Endothelial cell (in vitro differentiated cells): Measurements from ENCODE around the gene DEXI. TPM values are rescaled to one million over a fixed set of nuclear protein-coding genes. Genes with fewer than 3 reads are reported as not detected.

ENCODE experiments used
- DNase-seq: peaks from one replicate; pipeline ENCODE4 v3.0.0; 2021; ENCODE audit warnings: low spot score
- H3K27ac Mint-ChIP-seq: one replicate; pipeline ENCODE4 v1.8.0; 2021; ENCODE audit warnings: mixed read lengths, inconsistent platforms; ENCODE audit not compliant: unreplicated experiment
- H3K27me3 Mint-ChIP-seq: one replicate; pipeline ENCODE4 v1.8.0; 2021; ENCODE audit warnings: mild to moderate bottlenecking, moderate library complexity, mixed read lengths, inconsistent platforms; ENCODE audit not compliant: unreplicated experiment
- H3K36me3 Mint-ChIP-seq: one replicate; pipeline ENCODE4 v1.8.0; 2021; ENCODE audit warnings: mild to moderate bottlenecking, low read depth, mixed read lengths, inconsistent platforms; ENCODE audit not compliant: unreplicated experiment
- H3K4me1 Mint-ChIP-seq: one replicate; pipeline ENCODE4 v1.8.0; 2021; ENCODE audit warnings: mild to moderate bottlenecking, mixed read lengths, inconsistent platforms; ENCODE audit not compliant: unreplicated experiment
- H3K4me3 Mint-ChIP-seq: one replicate; pipeline ENCODE4 v1.8.0; 2021; ENCODE audit warnings: mild to moderate bottlenecking, mixed read lengths, inconsistent platforms; ENCODE audit not compliant: unreplicated experiment
- H3K9me3 Mint-ChIP-seq: one replicate; pipeline ENCODE4 v1.8.0; 2021; ENCODE audit warnings: mixed read lengths, inconsistent platforms; ENCODE audit not compliant: unreplicated experiment
- total RNA-seq: library from RNA; stranded (reverse); fragmentation: NEBNext Ultra II Directional; extraction: Animal tissue kit (Norgen Biotek cat#: 25700); gene quantifications from one replicate; pipeline ENCODE4 v1.2.1, GENCODE V29; 2021; ENCODE audit not compliant: unreplicated experiment
- TF ChIP-seq, protein P1 (sequence below): fragments of 200-600 bp; sonication (generic); IDR thresholded peaks from one replicate; pipeline ENCODE4 v1.5.0; 2021; ENCODE audit warnings: antibody characterized with exemption; ENCODE audit not compliant: unreplicated experiment

Gene DEXI
- total RNA-seq, 1 donor from 2014 or later = 37.9 TPM

DNA sequence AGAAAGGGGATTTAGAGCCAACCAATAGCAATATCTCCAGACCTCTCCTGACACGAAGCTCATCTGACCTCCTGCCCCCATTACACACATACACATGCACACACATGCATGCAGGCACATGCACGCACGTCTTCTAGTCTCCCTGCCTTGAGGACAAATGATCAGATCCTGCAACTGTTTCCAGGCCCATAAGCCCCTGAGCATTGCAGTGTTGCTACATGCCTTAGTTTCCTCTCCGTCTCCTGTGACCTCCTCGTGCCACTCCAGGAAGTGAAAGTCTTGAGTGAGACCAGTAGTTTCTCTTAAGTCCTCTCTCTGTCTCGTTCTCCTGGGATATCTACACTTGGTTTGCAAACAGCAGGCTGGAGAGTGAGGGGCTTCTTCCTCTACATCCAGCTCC is 57.0 kb downstream of the DEXI start:
- Mint-ChIP-seq H3K4me1 (no peaks in the 10 kb centered on the region), H3K36me3 (no peaks in the 10 kb centered on the region), H3K27me3 (no peaks in the 10 kb centered on the region), H3K9me3 (no peaks in the 10 kb centered on the region), H3K4me3 (no peak overlapping the region), H3K27ac (no peak overlapping the region)
- TF ChIP-seq, protein P1, sequence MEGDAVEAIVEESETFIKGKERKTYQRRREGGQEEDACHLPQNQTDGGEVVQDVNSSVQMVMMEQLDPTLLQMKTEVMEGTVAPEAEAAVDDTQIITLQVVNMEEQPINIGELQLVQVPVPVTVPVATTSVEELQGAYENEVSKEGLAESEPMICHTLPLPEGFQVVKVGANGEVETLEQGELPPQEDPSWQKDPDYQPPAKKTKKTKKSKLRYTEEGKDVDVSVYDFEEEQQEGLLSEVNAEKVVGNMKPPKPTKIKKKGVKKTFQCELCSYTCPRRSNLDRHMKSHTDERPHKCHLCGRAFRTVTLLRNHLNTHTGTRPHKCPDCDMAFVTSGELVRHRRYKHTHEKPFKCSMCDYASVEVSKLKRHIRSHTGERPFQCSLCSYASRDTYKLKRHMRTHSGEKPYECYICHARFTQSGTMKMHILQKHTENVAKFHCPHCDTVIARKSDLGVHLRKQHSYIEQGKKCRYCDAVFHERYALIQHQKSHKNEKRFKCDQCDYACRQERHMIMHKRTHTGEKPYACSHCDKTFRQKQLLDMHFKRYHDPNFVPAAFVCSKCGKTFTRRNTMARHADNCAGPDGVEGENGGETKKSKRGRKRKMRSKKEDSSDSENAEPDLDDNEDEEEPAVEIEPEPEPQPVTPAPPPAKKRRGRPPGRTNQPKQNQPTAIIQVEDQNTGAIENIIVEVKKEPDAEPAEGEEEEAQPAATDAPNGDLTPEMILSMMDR = no peak
- no peak for DNase-seq

DNA sequence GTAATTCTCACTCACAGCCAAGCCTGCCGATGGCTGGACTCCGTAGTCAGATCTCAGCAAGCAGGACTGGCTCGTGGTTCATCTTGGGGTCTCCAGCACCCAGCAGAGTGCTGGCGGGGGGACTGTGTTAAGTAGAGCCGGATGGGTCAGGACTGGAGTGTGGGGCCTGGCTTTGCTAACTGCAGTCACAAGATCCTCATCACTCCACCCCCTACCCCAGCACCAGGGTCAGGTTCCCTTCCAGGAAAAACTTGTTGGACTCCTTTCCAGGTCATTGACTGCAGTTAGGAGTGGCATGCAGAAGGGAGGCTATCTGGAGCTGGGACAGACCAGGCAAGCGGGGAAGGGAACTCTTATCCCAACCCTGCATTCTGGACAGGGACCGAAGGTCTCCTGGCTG is 59.3 kb downstream of the DEXI start:
- Mint-ChIP-seq H3K27me3 (peaks cover 5% of the 10 kb centered on the region), H3K27ac (no peak overlapping the region), H3K4me1 (no peaks in the 10 kb centered on the region), H3K36me3 (no peaks in the 10 kb centered on the region), H3K4me3 (no peak overlapping the region), H3K9me3 (no peaks in the 10 kb centered on the region)
- DNase-seq = no peak
- TF ChIP-seq, protein P1 = no peak

DNA sequence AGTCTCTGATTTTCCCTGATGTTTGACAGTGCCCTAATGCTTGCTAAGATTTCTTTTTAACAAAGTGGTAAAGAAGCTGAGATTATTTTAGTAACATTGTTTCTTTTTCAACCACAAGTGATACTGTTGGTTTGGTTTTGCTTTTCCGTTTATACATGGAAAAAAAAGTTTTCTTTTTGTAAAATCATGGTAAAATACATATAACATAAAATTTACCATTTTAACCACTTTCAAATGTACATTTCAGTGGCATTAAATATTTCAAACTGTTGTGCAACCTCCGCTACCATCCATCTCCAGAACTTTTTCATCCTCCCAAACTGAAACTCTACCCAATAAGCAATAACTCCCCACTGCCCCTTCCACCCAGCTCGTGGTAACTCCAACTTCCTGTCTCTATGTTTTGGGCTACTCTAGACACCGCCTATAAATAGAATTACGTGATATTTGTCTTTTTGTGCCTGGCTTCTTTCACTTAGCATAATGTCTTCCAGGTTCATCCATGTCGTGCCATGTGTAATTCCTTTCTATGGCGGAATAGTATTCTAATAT is 60.7 kb downstream of the DEXI start:
- Mint-ChIP-seq H3K9me3 (no peaks in the 10 kb centered on the region), H3K4me1 (no peaks in the 10 kb centered on the region), H3K27ac (no peak overlapping the region), H3K4me3 (no peak overlapping the region), H3K36me3 (no peaks in the 10 kb centered on the region), H3K27me3 (peaks cover 10% of the 10 kb centered on the region)
- DNase-seq = no peak
- TF ChIP-seq, protein P1 = no peak

DNA sequence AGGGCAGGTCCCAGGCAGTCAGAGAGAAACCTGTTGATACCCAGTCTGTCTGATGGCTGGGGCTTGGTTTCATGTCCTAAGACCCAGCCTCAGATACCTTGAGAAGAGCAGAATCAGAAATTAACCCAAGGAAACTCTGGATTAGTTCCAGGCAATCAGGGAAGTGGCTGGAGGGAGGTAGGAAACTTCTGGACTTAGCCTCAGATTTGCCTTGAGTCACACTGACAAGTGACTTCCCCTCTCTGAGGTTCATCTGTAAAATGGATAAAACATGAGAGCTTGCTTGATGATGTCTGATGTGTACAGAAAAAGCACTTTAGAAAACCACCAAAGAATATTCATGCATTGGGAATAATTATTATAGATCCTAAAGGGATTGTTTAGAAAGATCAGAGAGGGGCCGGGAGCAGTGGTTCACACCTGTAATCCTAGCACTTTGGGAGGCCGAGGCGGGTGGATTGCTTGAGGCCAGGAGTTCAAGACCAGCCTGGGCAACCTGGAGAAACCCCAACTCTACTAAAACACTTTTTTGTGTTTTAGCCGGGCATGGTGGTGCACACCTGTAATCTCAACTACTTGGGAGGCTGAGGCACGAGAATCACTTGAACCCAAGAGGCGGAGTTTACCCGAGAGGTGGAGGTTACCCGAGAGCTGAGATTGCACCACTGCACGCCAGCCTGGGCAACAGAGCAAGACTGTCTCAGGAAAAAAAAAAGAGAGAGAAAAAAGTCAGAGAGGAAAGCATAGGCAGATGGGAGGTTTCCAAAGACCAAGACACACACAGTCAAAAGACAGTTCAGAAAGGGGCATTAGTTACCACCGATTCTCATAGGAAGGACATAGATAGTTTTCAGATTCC is 61.4 kb downstream of the DEXI start:
- H3K27me3 Mint-ChIP-seq = peaks cover 10% of the 10 kb centered on the region
- H3K27ac Mint-ChIP-seq = no peak overlapping the region
- no peak overlapping the region for H3K4me3 Mint-ChIP-seq
- no peak for DNase-seq
- TF ChIP-seq, protein P1 = no peak
- no peaks in the 10 kb centered on the region for H3K36me3 Mint-ChIP-seq
- H3K9me3 Mint-ChIP-seq = no peaks in the 10 kb centered on the region
- H3K4me1 Mint-ChIP-seq = no peaks in the 10 kb centered on the region
